DMS153 (cell line): ENCODE results near the gene KPRP.
A peak's percentile ranks its signal among the peaks of the same experiment; 100 is the strongest.

Source experiments
- DNase-seq: peaks from one replicate; lab custom pipeline; 2025; lab: John Stamatoyannopoulos, UW

The KPRP gene, protein sequence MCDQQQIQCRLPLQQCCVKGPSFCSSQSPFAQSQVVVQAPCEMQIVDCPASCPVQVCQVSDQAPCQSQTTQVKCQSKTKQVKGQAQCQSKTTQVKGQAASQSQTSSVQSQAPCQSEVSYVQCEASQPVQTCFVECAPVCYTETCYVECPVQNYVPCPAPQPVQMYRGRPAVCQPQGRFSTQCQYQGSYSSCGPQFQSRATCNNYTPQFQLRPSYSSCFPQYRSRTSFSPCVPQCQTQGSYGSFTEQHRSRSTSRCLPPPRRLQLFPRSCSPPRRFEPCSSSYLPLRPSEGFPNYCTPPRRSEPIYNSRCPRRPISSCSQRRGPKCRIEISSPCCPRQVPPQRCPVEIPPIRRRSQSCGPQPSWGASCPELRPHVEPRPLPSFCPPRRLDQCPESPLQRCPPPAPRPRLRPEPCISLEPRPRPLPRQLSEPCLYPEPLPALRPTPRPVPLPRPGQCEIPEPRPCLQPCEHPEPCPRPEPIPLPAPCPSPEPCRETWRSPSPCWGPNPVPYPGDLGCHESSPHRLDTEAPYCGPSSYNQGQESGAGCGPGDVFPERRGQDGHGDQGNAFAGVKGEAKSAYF

GRCh38 chr1:152757747-152758146 is at the start of gene KPRP:
KPRP (plus strand) TSS chr1:152758025; CDS start chr1:152759589, 1,564 bp downstream.
- no peak for DNase-seq

DNA sequence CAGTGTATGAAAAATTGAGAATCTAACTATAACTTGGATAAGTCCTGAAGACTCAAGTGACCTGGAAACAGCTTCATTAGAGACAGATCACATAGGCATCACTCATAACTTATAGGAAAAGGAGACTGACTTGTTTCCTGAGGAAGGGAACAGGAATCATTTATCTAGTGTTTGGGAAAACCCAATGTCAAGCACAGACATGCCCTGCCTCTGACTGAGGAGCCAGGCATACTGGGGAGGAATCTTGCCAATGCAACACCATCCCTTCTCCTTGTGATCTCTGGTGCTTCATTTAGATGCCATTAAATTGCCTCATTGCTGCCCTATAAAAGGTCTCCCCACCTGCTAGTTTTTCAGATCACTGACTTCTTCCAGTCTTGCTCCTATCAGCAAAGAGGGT is 39.6 kb upstream of the KPRP start:
- no peak for DNase-seq

DNA sequence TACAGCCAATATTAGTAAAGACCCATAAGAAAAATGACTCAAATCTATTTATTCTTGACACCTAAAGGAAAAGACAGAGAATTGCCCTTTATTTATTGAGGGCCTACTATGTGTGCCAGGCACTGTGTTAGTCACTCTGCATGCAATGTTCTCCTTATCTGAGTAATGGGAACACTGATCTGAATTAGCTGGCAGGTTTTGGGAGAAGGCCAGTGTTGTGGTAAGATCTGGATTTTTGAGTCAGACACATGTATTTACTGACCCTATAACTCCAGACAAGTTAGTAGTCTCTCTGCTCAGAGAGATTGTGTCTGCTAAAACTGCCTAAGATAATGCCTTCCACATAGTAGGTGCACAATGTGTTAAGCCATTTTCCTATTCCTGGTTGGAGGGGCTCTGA is 32.6 kb upstream of the KPRP start:
- DNase-seq: no peak

DNA sequence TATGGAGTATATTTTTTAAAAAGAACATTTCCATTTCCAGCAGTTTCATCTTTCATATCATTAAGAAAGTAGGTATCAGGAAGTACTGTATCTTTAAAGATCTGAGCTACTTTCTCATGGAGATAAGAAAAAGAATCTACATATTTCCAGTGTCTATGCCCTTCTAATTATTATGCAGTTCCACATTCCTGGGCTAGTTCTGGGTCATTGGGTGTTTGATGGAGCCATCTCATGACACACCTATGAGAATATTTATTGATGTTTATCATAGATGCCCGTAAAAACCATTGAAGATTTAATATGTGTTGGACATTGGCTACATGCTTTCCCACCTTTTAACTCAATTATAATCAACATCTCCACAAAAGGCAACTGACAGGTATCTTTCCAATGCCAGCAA is 28.8 kb upstream of the KPRP start:
- DNase-seq: no peak

DNA sequence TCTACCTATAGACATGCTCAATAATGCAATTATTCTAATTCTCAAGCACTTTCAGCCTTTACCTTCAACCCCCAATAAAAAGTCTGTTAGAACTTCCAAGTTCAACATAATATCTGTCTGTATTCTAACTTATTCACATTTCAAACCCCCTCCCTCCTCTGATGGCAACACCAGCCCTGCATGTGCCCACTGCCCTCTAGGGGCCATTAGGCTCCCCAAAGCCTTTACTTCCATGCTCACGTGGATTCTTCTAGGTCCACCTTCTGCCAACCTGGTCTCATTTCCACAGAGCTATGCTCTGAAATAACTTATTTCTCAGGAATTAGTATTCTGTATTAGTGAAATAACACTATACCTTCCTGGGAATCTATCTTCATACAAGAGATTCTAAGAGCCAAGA is 22.2 kb upstream of the KPRP start:
- no peak for DNase-seq

GRCh38 chr1:152737997-152738396 is 19.8 kb upstream of the KPRP start:
- DNase-seq: no peak

- no peak for DNase-seq
Measured at GRCh38 chr1:152739841-152740240, 18.0 kb upstream of the KPRP start.

- DNase-seq: no peak
Measured at GRCh38 chr1:152741656-152742055, 16.2 kb upstream of the KPRP start.

GRCh38 chr1:152743371-152744145 is 14.3 kb upstream of the KPRP start:
- DNase-seq: no peak

GRCh38 chr1:152745289-152745704 is 12.5 kb upstream of the KPRP start:
- peak; percentile 57 for DNase-seq

GRCh38 chr1:152745765-152746444 is 11.9 kb upstream of the KPRP start:
- no peak for DNase-seq

GRCh38 chr1:152747831-152748230 is 10.0 kb upstream of the KPRP start:
- DNase-seq: no peak

DNA sequence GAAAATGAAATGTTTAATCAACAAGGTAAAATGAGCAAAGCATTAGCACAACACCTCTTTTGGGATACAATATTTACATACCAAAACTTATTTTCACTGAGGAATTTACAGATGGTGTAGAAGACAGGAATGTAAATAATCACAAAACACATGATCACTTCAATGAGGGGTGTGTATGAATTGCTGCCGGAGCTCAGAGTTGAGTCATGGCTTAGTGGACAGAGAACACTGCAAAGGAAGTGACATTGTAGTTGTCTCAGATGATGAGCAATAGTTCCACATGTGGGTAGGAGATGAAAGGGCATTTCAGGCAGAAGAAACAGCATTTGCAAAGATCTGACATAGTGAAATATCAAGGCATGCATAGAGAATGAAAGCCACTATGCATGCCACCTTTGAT is 5.6 kb upstream of the KPRP start:
- DNase-seq: no peak

DNA sequence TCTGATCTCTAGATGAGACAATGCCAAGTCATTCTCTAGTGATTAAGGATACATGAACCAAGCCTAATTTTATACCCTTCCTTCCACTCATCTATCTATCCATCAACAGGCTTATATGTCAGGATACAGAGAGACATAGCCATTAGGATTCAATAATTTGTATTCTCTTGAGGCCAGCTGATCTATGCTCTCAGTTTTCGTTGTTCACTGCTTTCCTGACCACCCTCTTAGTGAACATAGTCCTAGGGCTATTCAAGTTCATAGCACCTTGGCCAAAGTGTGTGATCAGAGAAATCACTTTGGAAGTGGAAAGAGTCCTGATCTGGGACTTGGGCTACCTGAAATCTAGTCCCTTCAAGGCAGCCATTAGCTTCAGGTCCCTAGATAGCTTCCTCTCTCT is 4.2 kb upstream of the KPRP start:
- DNase-seq: no peak

GRCh38 chr1:152756872-152757271 is 953 bp upstream of the KPRP start:
- DNase-seq: no peak

DNA sequence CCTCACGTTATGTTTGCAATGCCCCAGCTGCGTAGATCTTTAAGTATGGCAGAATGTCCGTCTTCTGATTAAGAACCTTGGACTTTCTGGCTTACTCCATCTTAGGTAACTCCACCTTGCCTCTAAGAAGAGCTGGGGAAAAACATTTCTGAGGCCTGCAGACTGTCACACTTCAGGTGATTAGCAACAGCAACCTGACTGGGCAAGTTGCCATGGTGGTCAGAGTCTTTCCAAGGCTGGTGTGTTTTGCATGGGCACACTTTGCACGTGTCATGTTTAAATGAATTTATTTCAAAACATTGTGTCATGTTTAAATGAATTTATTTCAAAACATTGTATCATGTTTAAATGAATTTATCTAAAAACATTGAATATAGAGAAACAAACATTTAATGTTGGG is 811 bp downstream of the KPRP start:
- DNase-seq: no peak

- DNase-seq: no peak
Measured at GRCh38 chr1:152759453-152760173, 1.8 kb downstream of the KPRP start.

DNA sequence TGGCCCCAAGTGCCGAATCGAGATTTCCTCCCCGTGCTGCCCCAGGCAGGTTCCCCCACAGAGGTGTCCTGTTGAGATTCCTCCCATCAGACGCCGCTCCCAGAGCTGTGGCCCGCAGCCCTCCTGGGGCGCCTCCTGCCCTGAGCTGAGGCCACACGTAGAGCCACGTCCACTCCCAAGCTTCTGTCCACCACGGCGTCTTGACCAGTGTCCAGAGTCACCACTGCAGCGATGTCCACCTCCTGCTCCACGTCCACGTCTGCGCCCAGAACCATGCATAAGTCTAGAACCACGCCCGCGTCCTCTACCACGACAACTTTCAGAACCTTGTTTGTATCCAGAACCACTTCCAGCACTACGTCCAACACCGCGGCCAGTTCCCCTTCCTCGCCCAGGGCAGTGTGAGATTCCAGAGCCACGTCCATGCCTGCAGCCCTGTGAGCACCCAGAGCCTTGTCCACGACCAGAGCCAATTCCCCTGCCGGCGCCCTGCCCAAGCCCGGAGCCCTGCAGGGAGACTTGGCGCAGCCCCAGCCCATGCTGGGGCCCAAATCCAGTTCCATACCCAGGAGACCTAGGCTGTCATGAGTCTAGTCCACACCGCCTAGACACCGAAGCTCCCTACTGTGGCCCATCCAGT is 2.8 kb downstream of the KPRP start:
- DNase-seq: no peak

DNA sequence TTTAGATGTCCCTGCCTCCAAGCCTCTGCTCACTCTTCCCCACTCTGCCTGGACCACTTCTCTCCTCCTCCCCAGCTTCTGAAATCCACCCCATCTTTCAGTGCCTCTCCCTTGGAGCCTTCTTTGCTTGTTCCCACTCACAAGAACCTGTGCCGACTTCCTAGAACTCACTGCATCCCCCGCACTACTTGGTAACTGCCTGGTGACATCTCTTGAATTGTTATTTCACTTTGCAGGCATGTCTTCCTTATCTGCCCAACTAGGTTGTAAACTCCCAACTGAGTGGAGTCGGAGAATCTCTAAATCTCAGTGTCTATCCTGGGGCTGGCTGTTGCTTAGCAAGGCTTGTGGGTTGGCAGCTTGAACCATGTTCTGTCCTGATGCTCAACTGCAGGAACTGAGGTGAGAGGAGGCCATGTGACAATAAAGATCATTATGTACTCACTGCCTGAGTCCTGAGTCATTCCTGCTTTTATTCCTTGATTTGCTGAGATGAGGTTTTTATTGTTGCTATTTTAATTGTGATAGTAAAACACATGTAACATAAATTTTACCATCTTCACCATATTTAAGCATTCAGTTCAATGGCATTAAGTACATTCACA is 3.9 kb downstream of the KPRP start:
- DNase-seq: no peak

GRCh38 chr1:152768847-152769533 is 11.2 kb downstream of the KPRP start:
- no peak for DNase-seq
